ENCODE measurements around the gene ETV7. TPM values are rescaled to one million over a fixed set of nuclear protein-coding genes. Genes with fewer than 3 reads are reported as not detected.
"Not testable (repeated sequence)": the region's sequence is repeated elsewhere in the genome, so short reads cannot be mapped to it uniquely, and the experiment has no call there.

ETV7 gene
- total RNA-seq, 4 donors from 2014 or later: 1.3 to 1.5 TPM; not detected in 2

GRCh38 chr6:36418558-36418957, 31.1 kb upstream of the ETV7 start:
- WGBS, 2 donors (ENCODE audit: low coverage in 1 of 2): 79 to 90% methylated on average over 2 to 3 of the region's 3 CpGs
- TF ChIP-seq EP300 (IDR thresholded peaks at IDR 0.05): no peak
- H3K27ac ChIP-seq: no peak overlapping the region
- peaks cover 0 to 11% (median 0%) of the 10 kb centered on the region in 3 donors for H3K4me1 ChIP-seq
- H3K4me3 ChIP-seq: no peak overlapping the region
- no peaks in the 10 kb centered on the region for H3K27me3 ChIP-seq
- peaks cover 0 to under 1% (median 0%) of the 10 kb centered on the region in 3 donors for H3K9me3 ChIP-seq
- no peak for ATAC-seq
- H3K36me3 ChIP-seq: no peaks in the 10 kb centered on the region

- Histone ChIP-seq H3K4me1 (no peaks in the 10 kb centered on the region), H3K27ac (no peak overlapping the region), H3K27me3 (no peaks in the 10 kb centered on the region), H3K4me3 (no peak overlapping the region), H3K9me3 (peaks cover 0 to 7% (median 0%) of the 10 kb centered on the region in 3 donors), H3K36me3 (no peaks in the 10 kb centered on the region)
- 27 to 50% methylated on average over 1 of the region's 1 CpG for WGBS, 2 donors (ENCODE audit: low coverage in 1 of 2)
- TF ChIP-seq POLR2AphosphoS5 (IDR thresholded peaks at IDR 0.05) (no peak), EP300 (IDR thresholded peaks at IDR 0.05) (no peak), CTCF (IDR thresholded peaks at IDR 0.05) (no peak), POLR2A (IDR thresholded peaks at IDR 0.05) (no peak)
- no peak for ATAC-seq
Observed at GRCh38 chr6:36414481-36414880, 27.0 kb upstream of the ETV7 start.

GRCh38 chr6:36413489-36414480, 26.3 kb upstream of the ETV7 start:
- TF ChIP-seq POLR2A (IDR thresholded peaks at IDR 0.05): no peak
- no peak for TF ChIP-seq CTCF (IDR thresholded peaks at IDR 0.05)
- no peak for TF ChIP-seq EP300 (IDR thresholded peaks at IDR 0.05)
- TF ChIP-seq POLR2AphosphoS5 (IDR thresholded peaks at IDR 0.05): no peak
- Histone ChIP-seq H3K27me3 (no peaks in the 10 kb centered on the region), H3K4me1 (no peaks in the 10 kb centered on the region), H3K9me3 (peaks cover 0 to 7% (median 0%) of the 10 kb centered on the region in 3 donors), H3K4me3 (no peak overlapping the region), H3K27ac (no peak overlapping the region), H3K36me3 (no peaks in the 10 kb centered on the region)
- ATAC-seq: no peak
- WGBS, 2 donors (ENCODE audit: low coverage in 1 of 2): 72 to 83% methylated on average over 4 of the region's 4 CpGs

DNA sequence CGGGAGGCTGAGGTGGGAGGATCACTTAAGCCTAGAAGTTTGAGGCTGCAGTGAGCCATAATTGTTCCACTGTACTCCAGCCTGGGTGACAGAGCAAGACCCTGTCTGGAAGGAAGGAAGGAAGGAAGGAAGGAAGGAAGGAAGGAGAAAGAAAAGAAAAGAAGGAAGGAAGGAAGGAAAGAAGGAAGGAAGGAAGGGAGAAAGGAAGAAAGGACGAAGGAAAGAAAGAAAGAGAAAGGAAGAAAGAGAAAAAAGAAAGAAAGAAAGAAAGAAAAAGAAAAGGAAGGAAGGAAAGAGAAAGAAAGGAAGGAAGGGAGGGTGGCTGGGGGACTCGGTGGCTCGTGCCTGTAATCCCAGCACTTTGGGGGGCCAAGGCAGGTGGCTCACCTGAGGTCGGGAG, 22.2 kb upstream of the ETV7 start:
- ATAC-seq, H3K36me3 ChIP-seq, H3K4me1 ChIP-seq, H3K27ac ChIP-seq, H3K4me3 ChIP-seq, H3K9me3 ChIP-seq, H3K27me3 ChIP-seq: not testable (repeated sequence)
- 61 to 66% methylated on average over 3 to 5 of the region's 5 CpGs for WGBS, 2 donors (ENCODE audit: low coverage in 1 of 2)

DNA sequence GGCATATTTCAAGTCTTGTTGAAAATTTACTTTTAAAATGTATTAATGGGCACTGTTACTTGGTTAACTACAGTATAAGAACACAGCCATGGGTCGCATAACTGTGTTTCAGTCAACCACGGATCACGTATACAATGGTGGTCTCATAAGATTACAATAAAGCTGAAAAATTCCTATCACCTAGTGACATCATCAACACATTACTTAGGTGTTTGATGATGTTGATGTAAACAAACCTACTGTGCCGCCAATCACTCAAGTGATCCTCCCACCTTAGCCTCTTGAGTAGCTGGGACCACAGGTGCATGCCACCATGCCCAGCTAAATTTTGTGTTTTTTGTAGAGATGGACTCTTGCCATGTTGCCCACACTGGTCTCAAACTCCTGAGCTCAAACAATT, 16.7 kb upstream of the ETV7 start:
- no peaks in the 10 kb centered on the region for H3K9me3 ChIP-seq
- no peak overlapping the region for H3K4me3 ChIP-seq
- TF ChIP-seq EP300 (IDR thresholded peaks at IDR 0.05): no peak
- TF ChIP-seq CTCF (IDR thresholded peaks at IDR 0.05): no peak
- TF ChIP-seq POLR2A (IDR thresholded peaks at IDR 0.05): no peak
- no peak for TF ChIP-seq POLR2AphosphoS5 (IDR thresholded peaks at IDR 0.05)
- H3K27ac ChIP-seq: no peak overlapping the region
- no peak for ATAC-seq
- no peaks in the 10 kb centered on the region for H3K36me3 ChIP-seq
- no peaks in the 10 kb centered on the region for H3K27me3 ChIP-seq
- WGBS, 2 donors (ENCODE audit: low coverage in 1 of 2): 75 to 90% methylated on average over 4 of the region's 4 CpGs
- no peaks in the 10 kb centered on the region for H3K4me1 ChIP-seq

- TF ChIP-seq POLR2AphosphoS5 (IDR thresholded peaks at IDR 0.05): no peak
- TF ChIP-seq EP300 (IDR thresholded peaks at IDR 0.05): no peak
- TF ChIP-seq CTCF (IDR thresholded peaks at IDR 0.05): no peak
- no peak for TF ChIP-seq POLR2A (IDR thresholded peaks at IDR 0.05)
- Histone ChIP-seq H3K27me3 (no peaks in the 10 kb centered on the region), H3K4me1 (no peaks in the 10 kb centered on the region), H3K36me3 (no peaks in the 10 kb centered on the region), H3K4me3 (no peak overlapping the region), H3K9me3 (peaks cover 0 to 6% (median 0%) of the 10 kb centered on the region in 3 donors), H3K27ac (no peak overlapping the region)
- WGBS, 2 donors (ENCODE audit: low coverage in 1 of 2): 66 to 67% methylated on average over 3 of the region's 3 CpGs
- ATAC-seq: no peak
Observed at GRCh38 chr6:36402481-36402880, 15.0 kb upstream of the ETV7 start.

All from gastroesophageal sphincter (tissue), 4 donors.